Neural progenitor cell (in vitro differentiated cells): ENCODE data around the gene BCAS4. TPM values are rescaled to one million over a fixed set of nuclear protein-coding genes. Genes with fewer than 3 reads are reported as not detected.

Experiments used
- DNase-seq: peaks from one replicate; pipeline ENCODE4 v3.0.0-alpha.2; 2016; ENCODE audit warnings: low spot score
- H2AFZ ChIP-seq: fragments of 200-600 bp; sonication (generic); replicated peaks from 2 replicates; pipeline ENCODE4 v1.6.1; 2016; ENCODE audit warnings: antibody characterized with exemption
- H3F3A ChIP-seq: fragments of 200-600 bp; sonication (generic); 2 replicates; pipeline ENCODE4 v1.6.1; 2016; ENCODE audit warnings: antibody characterized with exemption, low read depth
- H3K27ac ChIP-seq: fragments of 200-600 bp; sonication (generic); 2 replicates; pipeline ENCODE4 v1.5.1; 2016; ENCODE audit warnings: mild to moderate bottlenecking
- H3K27me3 ChIP-seq: fragments of 200-600 bp; sonication (generic); 2 replicates; pipeline ENCODE4 v1.6.1; 2016; ENCODE audit warnings: mild to moderate bottlenecking, moderate library complexity
- H3K36me3 ChIP-seq: fragments of 200-600 bp; sonication (generic); 2 replicates; pipeline ENCODE4 v1.5.1; 2016
- H3K4me1 ChIP-seq: fragments of 200-600 bp; sonication (generic); 2 replicates; pipeline ENCODE4 v1.6.1; 2016; ENCODE audit warnings: mixed run types
- H3K4me2 ChIP-seq: fragments of 200-600 bp; sonication (generic); 2 replicates; pipeline ENCODE4 v1.6.1; 2016
- H3K4me3 ChIP-seq: fragments of 200-600 bp; sonication (generic); 2 replicates; pipeline ENCODE4 v1.5.1; 2016
- H3K79me2 ChIP-seq: fragments of 200-600 bp; sonication (generic); 2 replicates; pipeline ENCODE4 v1.6.1; 2016; ENCODE audit warnings: low read depth
- H3K9ac ChIP-seq: fragments of 200-600 bp; sonication (generic); 2 replicates; pipeline ENCODE4 v1.6.1; 2016
- H3K9me3 ChIP-seq: fragments of 200-600 bp; sonication (generic); 2 replicates; pipeline ENCODE4 v1.5.1; 2016; ENCODE audit warnings: low read depth
- H4K20me1 ChIP-seq: fragments of 200-600 bp; sonication (generic); 2 replicates; pipeline ENCODE4 v1.6.1; 2016; ENCODE audit warnings: low read depth
- H3K27ac Mint-ChIP-seq: 3 replicates; pipeline ENCODE4 v1.8.0; 2021; ENCODE audit warnings: mixed read lengths
- H3K27me3 Mint-ChIP-seq: 2 replicates; pipeline ENCODE4 v1.8.0; 2022; ENCODE audit warnings: low read depth, mild to moderate bottlenecking, inconsistent platforms, moderate library complexity, mixed read lengths; ENCODE audit not compliant: insufficient read depth
- H3K36me3 Mint-ChIP-seq: 3 replicates; pipeline ENCODE4 v1.8.0; 2021; ENCODE audit warnings: mixed read lengths
- H3K4me1 Mint-ChIP-seq: 3 replicates; pipeline ENCODE4 v1.8.0; 2021; ENCODE audit warnings: mixed read lengths
- H3K4me3 Mint-ChIP-seq: 3 replicates; pipeline ENCODE4 v1.8.0; 2021; ENCODE audit warnings: mild to moderate bottlenecking, moderate library complexity, mixed read lengths
- H3K9me3 Mint-ChIP-seq: 3 replicates; pipeline ENCODE4 v1.8.0; 2020; ENCODE audit warnings: mixed read lengths
- EZH2 ChIP-seq: fragments of 200-600 bp; sonication (generic); IDR thresholded peaks from 2 replicates; pipeline ENCODE4 v1.6.1; 2017; ENCODE audit warnings: antibody characterized with exemption, mild to moderate bottlenecking, moderate library complexity
- EZH2phosphoT487 ChIP-seq: fragments of 200-600 bp; sonication (generic); IDR thresholded peaks from 2 replicates; pipeline ENCODE4 v1.6.1; 2017; ENCODE audit warnings: antibody characterized with exemption
- total RNA-seq: library from RNA; depleted of rRNA; stranded (reverse); fragments of >200 nt; gene quantifications from 2 replicates; pipeline ENCODE4 v1.2.3, GENCODE V29; 2015; ENCODE audit warnings: low replicate concordance
- TF ChIP-seq, protein P1 (sequence below): fragments of 200-600 bp; sonication (generic); IDR thresholded peaks from 2 replicates; pipeline ENCODE4 v1.5.1; 2017; ENCODE audit warnings: antibody characterized with exemption, mild to moderate bottlenecking

BCAS4 gene
- total RNA-seq, 1 donor from 2014 or later: 15.3 TPM

DNA sequence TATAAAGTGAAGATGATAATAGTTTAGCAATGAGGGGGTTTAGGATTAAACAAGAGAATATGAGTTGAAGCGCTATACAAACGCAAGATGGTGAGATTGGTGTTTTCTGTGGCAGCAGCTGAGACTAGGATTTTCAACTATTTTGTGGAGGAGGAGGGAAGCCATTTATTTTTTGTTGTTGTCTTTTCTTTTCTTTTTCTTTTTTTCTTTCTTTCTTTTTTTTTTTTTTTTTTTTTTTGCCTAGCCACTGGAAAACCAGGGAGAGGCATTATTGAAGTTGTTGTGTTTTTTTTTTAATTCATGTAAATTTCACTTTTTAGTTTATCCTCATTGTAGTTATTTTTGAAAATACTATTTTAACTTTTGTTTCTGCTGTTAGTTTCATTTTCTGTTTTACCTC lies 47.6 kb upstream of the BCAS4 start:
- TF ChIP-seq EZH2: no peak
- TF ChIP-seq, protein P1, sequence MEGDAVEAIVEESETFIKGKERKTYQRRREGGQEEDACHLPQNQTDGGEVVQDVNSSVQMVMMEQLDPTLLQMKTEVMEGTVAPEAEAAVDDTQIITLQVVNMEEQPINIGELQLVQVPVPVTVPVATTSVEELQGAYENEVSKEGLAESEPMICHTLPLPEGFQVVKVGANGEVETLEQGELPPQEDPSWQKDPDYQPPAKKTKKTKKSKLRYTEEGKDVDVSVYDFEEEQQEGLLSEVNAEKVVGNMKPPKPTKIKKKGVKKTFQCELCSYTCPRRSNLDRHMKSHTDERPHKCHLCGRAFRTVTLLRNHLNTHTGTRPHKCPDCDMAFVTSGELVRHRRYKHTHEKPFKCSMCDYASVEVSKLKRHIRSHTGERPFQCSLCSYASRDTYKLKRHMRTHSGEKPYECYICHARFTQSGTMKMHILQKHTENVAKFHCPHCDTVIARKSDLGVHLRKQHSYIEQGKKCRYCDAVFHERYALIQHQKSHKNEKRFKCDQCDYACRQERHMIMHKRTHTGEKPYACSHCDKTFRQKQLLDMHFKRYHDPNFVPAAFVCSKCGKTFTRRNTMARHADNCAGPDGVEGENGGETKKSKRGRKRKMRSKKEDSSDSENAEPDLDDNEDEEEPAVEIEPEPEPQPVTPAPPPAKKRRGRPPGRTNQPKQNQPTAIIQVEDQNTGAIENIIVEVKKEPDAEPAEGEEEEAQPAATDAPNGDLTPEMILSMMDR: no peak
- TF ChIP-seq EZH2phosphoT487: no peak
- Mint-ChIP-seq H3K9me3 (no peaks in the 10 kb centered on the region), H3K4me1 (peaks cover 21% of the 10 kb centered on the region), H3K27ac (no peak overlapping the region), H3K27me3 (no peaks in the 10 kb centered on the region), H3K36me3 (peaks cover 7% of the 10 kb centered on the region), H3K4me3 (no peak overlapping the region)
- Histone ChIP-seq H2AFZ (no peak overlapping the region), H3K9me3 (no peaks in the 10 kb centered on the region), H3F3A (peaks cover 49% of the 10 kb centered on the region), H3K36me3 (peaks cover 18% of the 10 kb centered on the region), H3K27me3 (no peaks in the 10 kb centered on the region), H3K4me2 (no peak overlapping the region), H3K4me1 (peaks cover 21% of the 10 kb centered on the region), H3K9ac (no peak overlapping the region), H3K79me2 (peaks cover 74% of the 10 kb centered on the region), H4K20me1 (peaks cover 44% of the 10 kb centered on the region), H3K27ac (no peak overlapping the region), H3K4me3 (no peak overlapping the region)
- no peak for DNase-seq

DNA sequence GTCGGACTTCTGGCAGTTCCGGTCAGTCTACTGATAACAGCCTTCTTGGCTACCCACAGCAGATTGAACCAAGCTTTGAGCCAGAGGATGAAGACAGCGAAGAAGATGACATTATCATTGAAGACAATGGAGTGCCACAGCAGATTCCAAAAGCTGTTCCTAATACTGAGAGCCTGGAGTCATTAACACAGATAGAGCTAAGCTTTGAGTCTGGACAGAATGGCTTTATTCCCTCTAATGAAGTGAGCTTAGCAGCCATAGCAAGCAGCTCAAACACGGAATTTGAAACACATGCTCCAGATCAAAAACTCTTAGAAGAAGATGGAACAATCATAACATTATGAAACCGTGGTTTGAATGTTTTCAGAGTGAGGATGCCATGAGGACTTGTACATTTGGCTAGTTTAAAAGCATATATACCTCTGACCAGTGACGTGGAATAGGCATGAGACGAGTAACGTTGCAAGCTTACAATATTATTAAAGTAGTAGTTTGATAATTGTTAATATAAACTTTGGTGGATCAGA lies 44.7 kb upstream of the BCAS4 start:
- Histone ChIP-seq H3K79me2 (peaks cover 47% of the 10 kb centered on the region), H4K20me1 (peaks cover 30% of the 10 kb centered on the region), H3K9ac (no peak overlapping the region), H3K27me3 (no peaks in the 10 kb centered on the region), H3K4me3 (no peak overlapping the region), H3K9me3 (no peaks in the 10 kb centered on the region), H2AFZ (no peak overlapping the region), H3K27ac (no peak overlapping the region), H3F3A (peaks cover 31% of the 10 kb centered on the region), H3K36me3 (peaks cover 24% of the 10 kb centered on the region), H3K4me1 (peaks cover 4% of the 10 kb centered on the region), H3K4me2 (no peak overlapping the region)
- H3K27me3 Mint-ChIP-seq: no peaks in the 10 kb centered on the region
- no peak for DNase-seq
- peaks cover 3% of the 10 kb centered on the region for H3K4me1 Mint-ChIP-seq
- no peak overlapping the region for H3K4me3 Mint-ChIP-seq
- peaks cover 7% of the 10 kb centered on the region for H3K36me3 Mint-ChIP-seq
- no peak overlapping the region for H3K27ac Mint-ChIP-seq
- TF ChIP-seq EZH2: no peak
- TF ChIP-seq EZH2phosphoT487: no peak
- TF ChIP-seq, protein P1: no peak
- no peaks in the 10 kb centered on the region for H3K9me3 Mint-ChIP-seq

DNA sequence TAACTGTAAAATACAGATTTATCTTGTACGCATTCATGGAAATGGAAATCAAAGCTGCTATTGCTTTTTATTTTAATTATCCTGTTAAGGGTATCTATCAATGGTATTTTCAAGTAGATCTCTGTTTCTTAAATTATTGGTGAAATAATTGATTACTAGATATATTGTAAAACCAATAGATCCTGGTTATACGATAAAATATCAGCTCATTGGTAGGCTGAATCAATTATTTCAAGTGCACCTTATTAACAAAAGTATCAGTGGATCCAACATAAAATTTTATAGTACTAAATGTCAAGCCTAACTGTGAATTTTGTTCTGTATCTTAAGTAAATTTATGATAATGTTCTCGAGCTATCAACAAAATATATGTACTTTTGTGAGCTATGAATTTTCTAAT lies 41.7 kb upstream of the BCAS4 start:
- Histone ChIP-seq H3K4me3 (no peak overlapping the region), H3K4me2 (no peak overlapping the region), H3K9ac (no peak overlapping the region), H4K20me1 (peaks cover 14% of the 10 kb centered on the region), H3K4me1 (no peaks in the 10 kb centered on the region), H3K36me3 (peaks cover 24% of the 10 kb centered on the region), H3K9me3 (no peaks in the 10 kb centered on the region), H3K27ac (no peak overlapping the region), H3K27me3 (no peaks in the 10 kb centered on the region), H2AFZ (no peak overlapping the region), H3F3A (peaks cover 25% of the 10 kb centered on the region), H3K79me2 (peaks cover 19% of the 10 kb centered on the region)
- Mint-ChIP-seq H3K4me1 (no peaks in the 10 kb centered on the region), H3K36me3 (peaks cover 7% of the 10 kb centered on the region), H3K27me3 (no peaks in the 10 kb centered on the region), H3K9me3 (no peaks in the 10 kb centered on the region), H3K4me3 (no peak overlapping the region), H3K27ac (no peak overlapping the region)
- DNase-seq: no peak
- TF ChIP-seq EZH2: no peak
- TF ChIP-seq, protein P1: no peak
- TF ChIP-seq EZH2phosphoT487: no peak
